ENCODE measurements around the gene RNF144B. TPM values are rescaled to one million over a fixed set of nuclear protein-coding genes. Genes with fewer than 3 reads are reported as not detected.

Gene RNF144B
- total and polyA plus RNA-seq, 9 of the 15 experiments (the other 6 are each of a cell fraction or from before 2014, with no cell fraction given): 0.01 TPM; not detected in 8

DNA sequence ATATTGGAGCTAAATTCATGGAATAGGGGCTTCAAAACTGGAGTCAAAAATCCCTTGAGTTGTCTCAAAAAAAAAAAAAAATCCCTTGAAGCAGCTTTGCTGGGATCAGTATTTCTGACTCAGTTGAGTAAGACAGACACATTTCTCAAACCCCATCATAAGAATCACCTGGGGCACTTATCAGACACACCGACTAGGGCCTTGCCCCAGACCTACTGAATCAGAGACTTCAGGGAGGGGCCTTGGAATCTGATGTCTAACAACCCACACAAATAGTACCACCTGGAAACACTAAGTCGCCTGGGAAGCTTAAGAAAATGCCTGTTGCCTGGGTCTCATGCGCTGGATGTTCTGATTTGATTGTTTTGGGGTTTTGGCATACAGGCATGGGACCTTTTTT lies 44.9 kb upstream of the RNF144B start:
- Histone ChIP-seq H3K4me1 (replicated peaks in 1 of 2; ENCODE audit: control insufficient read depth in 2 of 2, insufficient read depth in 2 of 2, low read length in 2 of 2) (no peaks in the 10 kb centered on the region), H3K4me2 (ENCODE audit: insufficient read depth, low read length) (no peak overlapping the region)
- no peak for TF ChIP-seq SLC30A9 (CRISPR knock-in tag; IDR thresholded peaks at IDR 0.05)
- no peak for TF ChIP-seq GABPB2 (CRISPR knock-in tag; conservative IDR thresholded peaks at IDR 0.05)
- TF ChIP-seq, protein P1, sequence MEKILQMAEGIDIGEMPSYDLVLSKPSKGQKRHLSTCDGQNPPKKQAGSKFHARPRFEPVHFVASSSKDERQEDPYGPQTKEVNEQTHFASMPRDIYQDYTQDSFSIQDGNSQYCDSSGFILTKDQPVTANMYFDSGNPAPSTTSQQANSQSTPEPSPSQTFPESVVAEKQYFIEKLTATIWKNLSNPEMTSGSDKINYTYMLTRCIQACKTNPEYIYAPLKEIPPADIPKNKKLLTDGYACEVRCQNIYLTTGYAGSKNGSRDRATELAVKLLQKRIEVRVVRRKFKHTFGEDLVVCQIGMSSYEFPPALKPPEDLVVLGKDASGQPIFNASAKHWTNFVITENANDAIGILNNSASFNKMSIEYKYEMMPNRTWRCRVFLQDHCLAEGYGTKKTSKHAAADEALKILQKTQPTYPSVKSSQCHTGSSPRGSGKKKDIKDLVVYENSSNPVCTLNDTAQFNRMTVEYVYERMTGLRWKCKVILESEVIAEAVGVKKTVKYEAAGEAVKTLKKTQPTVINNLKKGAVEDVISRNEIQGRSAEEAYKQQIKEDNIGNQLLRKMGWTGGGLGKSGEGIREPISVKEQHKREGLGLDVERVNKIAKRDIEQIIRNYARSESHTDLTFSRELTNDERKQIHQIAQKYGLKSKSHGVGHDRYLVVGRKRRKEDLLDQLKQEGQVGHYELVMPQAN (IDR thresholded peaks at IDR 0.05; ENCODE audit: borderline replicate concordance): no peak
- TF ChIP-seq ZNF133 (CRISPR knock-in tag; IDR thresholded peaks at IDR 0.05): no peak
- TF ChIP-seq, protein P2, sequence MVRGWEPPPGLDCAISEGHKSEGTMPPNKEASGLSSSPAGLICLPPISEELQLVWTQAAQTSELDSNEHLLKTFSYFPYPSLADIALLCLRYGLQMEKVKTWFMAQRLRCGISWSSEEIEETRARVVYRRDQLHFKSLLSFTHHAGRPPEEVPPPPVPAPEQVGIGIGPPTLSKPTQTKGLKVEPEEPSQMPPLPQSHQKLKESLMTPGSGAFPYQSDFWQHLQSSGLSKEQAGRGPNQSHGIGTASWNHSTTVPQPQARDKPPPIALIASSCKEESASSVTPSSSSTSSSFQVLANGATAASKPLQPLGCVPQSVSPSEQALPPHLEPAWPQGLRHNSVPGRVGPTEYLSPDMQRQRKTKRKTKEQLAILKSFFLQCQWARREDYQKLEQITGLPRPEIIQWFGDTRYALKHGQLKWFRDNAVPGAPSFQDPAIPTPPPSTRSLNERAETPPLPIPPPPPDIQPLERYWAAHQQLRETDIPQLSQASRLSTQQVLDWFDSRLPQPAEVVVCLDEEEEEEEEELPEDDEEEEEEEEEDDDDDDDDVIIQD (CRISPR knock-in tag; IDR thresholded peaks at IDR 0.05): no peak
- TF ChIP-seq POLR2G (IDR thresholded peaks at IDR 0.05; ENCODE audit: low read depth, low read length): no peak
- TF ChIP-seq KLF10 (CRISPR knock-in tag; IDR thresholded peaks at IDR 0.05): no peak
- TF ChIP-seq, protein P3, sequence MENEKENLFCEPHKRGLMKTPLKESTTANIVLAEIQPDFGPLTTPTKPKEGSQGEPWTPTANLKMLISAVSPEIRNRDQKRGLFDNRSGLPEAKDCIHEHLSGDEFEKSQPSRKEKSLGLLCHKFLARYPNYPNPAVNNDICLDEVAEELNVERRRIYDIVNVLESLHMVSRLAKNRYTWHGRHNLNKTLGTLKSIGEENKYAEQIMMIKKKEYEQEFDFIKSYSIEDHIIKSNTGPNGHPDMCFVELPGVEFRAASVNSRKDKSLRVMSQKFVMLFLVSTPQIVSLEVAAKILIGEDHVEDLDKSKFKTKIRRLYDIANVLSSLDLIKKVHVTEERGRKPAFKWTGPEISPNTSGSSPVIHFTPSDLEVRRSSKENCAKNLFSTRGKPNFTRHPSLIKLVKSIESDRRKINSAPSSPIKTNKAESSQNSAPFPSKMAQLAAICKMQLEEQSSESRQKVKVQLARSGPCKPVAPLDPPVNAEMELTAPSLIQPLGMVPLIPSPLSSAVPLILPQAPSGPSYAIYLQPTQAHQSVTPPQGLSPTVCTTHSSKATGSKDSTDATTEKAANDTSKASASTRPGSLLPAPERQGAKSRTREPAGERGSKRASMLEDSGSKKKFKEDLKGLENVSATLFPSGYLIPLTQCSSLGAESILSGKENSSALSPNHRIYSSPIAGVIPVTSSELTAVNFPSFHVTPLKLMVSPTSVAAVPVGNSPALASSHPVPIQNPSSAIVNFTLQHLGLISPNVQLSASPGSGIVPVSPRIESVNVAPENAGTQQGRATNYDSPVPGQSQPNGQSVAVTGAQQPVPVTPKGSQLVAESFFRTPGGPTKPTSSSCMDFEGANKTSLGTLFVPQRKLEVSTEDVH (IDR thresholded peaks at IDR 0.05; ENCODE audit: low read depth, partially characterized antibody): no peak
- TF ChIP-seq, protein P4, sequence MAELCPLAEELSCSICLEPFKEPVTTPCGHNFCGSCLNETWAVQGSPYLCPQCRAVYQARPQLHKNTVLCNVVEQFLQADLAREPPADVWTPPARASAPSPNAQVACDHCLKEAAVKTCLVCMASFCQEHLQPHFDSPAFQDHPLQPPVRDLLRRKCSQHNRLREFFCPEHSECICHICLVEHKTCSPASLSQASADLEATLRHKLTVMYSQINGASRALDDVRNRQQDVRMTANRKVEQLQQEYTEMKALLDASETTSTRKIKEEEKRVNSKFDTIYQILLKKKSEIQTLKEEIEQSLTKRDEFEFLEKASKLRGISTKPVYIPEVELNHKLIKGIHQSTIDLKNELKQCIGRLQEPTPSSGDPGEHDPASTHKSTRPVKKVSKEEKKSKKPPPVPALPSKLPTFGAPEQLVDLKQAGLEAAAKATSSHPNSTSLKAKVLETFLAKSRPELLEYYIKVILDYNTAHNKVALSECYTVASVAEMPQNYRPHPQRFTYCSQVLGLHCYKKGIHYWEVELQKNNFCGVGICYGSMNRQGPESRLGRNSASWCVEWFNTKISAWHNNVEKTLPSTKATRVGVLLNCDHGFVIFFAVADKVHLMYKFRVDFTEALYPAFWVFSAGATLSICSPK (IDR thresholded peaks at IDR 0.05; ENCODE audit: borderline replicate concordance): no peak
- TF ChIP-seq, protein P5, sequence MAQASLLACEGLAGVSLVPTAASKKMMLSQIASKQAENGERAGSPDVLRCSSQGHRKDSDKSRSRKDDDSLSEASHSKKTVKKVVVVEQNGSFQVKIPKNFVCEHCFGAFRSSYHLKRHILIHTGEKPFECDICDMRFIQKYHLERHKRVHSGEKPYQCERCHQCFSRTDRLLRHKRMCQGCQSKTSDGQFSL (CRISPR knock-in tag; IDR thresholded peaks at IDR 0.05): no peak
- TF ChIP-seq, protein P5 (tag; IDR thresholded peaks at IDR 0.05): no peak
- no peak for TF ChIP-seq ZNF146 (CRISPR knock-in tag; IDR thresholded peaks at IDR 0.05; ENCODE audit: unreplicated experiment)

More for the DNA sequence above, 44.9 kb upstream of the RNF144B start:
- BruUV-seq (replicated peaks): no TSS peak
- H3K79me2 ChIP-seq (ENCODE audit: control insufficient read depth, insufficient read depth, low read length): no peaks in the 10 kb centered on the region
- no peaks in the 10 kb centered on the region for H3K9me3 ChIP-seq (replicated peaks; ENCODE audit: control insufficient read depth, insufficient read depth, low read depth, low read length)
- no peaks in the 10 kb centered on the region for H3K9me1 ChIP-seq (ENCODE audit: control insufficient read depth, insufficient read depth, low read length)
- in situ Hi-C loops (cut with MboI): no loop called here
- ChIA-PET CTCF (ENCODE audit: low intra/inter-chr PET ratio) (no interaction called here), POLR2A (interaction anchor here (0.5 kb wide), 1 partner anchor 66 kb away, joined by 5 read pairs; no protein-coding TSS in a partner anchor)
- peaks cover 12 to 24% of the 10 kb centered on the region in 2 experiments; a peak in 4 of 5 replicates for H3K27me3 ChIP-seq (ENCODE audit: control insufficient read depth in 2 of 2, insufficient read depth in 2 of 2, low read length in 2 of 2)
- no peak overlapping the region for H2AFZ ChIP-seq (ENCODE audit: low read depth, low read length)
- no peaks in the 10 kb centered on the region for H3K36me3 ChIP-seq (ENCODE audit: control insufficient read depth, insufficient read depth, low read length)
- 0% methylated on average over 3 of the region's 3 CpGs for WGBS (ENCODE audit: insufficient coverage, low coverage, missing lambda C conversion rate)
- no peak for DNase-seq (ENCODE audit: extremely low read depth in 1 of 4, low spot score in 3 of 4)
- no peak overlapping the region for H3K4me3 ChIP-seq
- no peak overlapping the region for H3K27ac ChIP-seq (ENCODE audit: extremely low read depth, low read depth, low read length)
- no peak for FAIRE-seq
- no peaks in the 10 kb centered on the region for H4K20me1 ChIP-seq (replicated peaks; ENCODE audit: control insufficient read depth, insufficient read depth, low read length)
- H3K9ac ChIP-seq (ENCODE audit: insufficient read depth in 1 of 2, low read depth in 2 of 2, low read length in 2 of 2): no peak overlapping the region
- intact Hi-C loops (cut with micrococcal nuclease): no loop called here
- ATAC-seq: no peak

Data from K562 (cell line).